HG02840 (cell line): ENCODE measurements around the gene TPP1.

Experiments used
- ATAC-seq: cut with Tn5 transposase; IDR thresholded peaks from one replicate; pipeline ENCODE4 v1.9.1; 2021; ENCODE audit warnings: mild to moderate bottlenecking, moderate library complexity, moderate number of reproducible peaks; ENCODE audit not compliant: unreplicated experiment, low FRiP score

Gene TPP1

DNA sequence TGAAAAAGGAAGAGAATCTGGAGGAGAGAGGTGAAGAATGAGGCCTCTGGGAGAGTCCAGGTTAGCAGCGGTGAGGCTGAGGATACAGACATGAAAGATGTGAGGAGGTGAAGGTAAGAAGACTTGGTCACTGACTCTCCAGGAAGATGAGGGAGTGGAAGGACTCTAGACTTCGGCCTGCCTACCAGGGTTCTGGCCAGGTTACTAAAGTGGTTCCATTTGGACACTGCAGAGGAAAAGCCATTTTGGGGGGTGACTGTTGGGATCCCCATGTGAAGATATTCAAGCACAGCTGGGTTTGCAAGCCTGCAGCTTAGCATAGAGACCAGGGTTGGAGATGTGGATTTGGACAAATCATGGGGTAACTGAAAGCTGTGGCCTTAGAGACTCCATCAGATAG is 28.6 kb upstream of the TPP1 start:
- ATAC-seq, result no peak

DNA sequence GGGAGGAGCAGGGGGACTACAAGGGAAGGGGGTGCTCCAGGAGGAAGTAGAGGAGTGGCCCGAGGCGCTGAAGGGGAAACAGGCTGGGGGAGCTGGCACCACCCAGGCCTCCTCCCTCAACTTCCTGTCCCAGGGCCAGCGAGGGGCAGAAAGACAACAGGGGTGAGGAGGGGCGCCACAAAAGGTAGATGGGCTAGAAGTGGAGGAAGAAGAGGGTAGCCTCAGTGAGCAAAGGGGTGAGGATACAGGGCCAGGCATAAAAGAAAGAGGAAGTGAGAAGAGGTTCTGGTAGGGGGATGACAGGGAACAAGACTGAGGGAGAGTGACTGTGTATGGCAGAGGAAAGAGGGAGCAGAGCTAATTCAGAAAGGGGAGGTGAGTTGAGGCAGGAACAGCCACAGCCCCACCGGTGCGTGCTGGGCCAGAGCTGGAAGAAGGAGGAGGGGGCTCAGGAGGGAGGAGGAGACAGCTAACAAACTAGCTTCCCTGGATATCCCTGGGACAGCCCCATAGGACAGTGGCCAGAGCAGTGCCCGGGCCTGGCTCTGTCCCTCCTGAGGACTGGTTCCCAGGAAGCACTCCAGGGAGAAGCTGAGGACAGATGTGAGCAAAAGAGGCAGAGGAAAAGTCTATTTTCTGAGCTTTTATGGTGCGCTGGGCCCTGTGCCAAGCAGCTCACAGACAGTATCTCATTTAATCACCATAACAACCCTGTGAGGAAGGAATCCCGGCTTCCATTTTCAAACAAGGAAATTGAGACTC is 27.9 kb upstream of the TPP1 start:
- peak; percentile 93 for ATAC-seq

DNA sequence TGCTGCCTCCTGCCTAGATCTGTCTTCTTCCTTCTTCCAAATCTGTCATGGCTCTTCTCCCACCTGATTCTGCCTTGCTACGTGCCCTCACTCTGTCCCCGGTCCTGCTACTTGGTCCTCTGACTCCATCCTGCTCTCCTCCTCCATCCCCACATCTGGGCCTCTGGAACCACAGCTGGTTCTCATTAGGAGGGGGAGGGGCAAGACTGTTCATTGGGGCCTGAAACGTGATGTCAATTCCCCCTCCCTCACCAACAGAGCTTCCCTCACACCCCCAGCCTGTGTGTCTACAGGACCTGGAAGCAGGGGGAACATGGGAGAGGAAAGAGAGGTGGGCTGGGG is 27.3 kb upstream of the TPP1 start:
- no peak for ATAC-seq

DNA sequence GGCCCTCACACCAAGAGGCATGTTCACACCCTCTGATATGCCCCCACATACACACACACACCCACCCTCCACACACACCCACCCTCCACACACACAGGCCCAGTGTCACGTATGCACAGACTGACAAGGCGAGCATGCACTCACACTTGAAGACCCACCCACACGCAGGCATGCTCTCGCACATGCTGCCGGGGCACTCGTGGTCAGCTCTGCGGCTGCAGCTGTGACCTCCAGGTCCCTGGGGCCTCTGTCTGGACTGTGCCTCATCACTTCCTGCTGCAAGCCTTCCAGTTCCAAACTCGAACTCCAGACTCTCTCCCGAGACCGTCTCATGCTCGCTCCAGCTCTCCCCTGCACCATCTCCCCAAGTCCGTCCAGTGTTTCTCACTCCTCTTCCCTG is 26.8 kb upstream of the TPP1 start:
- no peak for ATAC-seq

DNA sequence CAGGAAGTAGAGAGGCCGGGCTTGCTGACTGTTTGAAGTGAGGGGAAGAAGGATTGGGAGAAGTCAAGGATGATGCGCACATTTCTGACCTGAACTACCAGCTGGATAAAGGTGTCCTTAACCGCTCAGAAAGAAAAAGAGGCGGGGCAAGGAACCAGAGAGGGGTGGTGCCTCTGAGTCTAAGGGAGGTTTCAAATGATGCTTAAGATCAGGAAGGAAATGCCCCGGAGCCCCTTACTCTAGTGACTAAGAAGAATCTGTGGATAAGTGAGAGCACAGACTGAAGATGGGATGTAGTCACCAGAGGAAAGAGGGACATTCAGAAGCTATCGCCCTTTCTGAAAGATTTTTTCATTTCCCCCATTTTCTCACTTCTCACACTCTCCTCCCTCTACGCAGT is 23.7 kb upstream of the TPP1 start:
- ATAC-seq, result no peak

DNA sequence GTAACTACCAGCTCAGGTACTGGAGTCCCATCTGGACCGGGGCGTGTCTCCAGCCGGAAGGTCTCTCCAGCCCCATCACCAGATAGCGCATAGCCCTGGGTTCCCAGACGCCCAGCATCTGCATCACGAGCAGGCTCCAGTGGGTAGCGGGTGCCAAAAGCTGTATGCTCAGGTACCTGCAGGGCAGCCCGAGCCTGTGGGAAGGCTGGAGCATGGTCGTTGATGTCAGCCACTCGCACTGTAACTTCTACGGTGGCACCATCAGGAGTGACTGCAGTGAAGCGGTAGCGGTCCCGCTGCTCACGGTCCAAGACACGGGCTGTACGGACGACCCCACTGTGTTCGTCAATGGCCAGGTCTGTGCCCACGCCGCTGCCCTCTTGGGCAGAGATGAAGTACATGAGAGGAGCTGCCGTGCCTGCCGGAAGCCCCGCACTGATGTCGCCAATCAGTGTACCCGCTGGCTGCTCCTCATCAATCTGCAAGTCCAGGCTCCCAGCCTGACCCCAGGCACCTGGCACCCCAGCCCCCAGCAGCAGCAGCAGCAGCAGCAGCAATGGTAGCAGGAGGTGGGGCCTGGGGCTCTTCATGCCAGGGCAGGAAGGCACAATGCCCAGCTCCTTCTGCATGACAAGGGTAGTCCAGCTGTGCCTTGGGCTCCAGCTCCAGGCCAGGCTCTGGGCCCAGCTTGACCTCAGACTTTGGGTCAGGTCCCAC is 21.9 kb upstream of the TPP1 start:
- ATAC-seq, result no peak

DNA sequence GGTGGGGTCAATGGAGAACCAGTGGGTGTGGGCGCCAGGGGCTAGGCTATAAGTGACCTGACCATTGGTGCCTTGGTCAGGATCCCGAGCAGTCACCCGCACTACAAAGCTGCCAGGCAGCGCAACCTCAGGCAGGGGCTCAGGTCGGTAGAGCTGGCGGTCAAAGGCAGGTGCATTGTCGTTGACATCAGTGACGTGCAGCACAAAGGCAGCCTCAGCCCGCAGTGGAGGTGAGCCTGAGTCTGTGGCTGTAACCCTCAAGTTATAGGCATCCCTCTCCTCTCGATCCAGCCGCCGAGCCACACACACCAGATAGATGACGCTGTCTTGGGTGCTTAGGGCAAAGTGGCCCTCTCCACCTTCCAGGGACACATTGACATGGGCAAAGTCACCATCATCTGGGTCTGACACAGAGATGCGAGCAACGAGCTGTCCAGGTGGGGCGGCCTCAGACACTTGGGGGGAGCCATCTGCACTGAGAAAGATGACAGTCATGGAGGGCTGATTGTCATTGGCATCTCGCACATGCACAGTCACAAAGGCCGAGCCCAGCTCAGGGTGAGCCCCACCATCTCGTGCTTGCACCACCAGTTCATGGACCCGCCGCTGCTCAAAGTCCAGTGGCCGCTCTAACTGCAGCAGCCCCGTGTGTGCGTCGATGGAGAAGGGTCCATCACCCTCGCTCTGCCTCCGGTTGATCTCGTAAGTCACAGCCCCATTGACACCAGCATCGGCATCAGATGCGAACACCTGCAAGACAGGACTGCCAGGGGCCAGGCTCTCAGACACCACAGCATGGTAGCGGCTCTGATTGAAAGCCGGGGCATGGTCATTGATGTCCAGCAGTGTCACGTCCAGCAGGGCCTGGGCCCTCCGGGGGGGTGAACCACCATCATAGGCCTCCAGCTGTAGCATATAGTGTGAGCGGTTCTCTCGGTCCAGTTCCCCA is 21.1 kb upstream of the TPP1 start:
- no peak for ATAC-seq

DNA sequence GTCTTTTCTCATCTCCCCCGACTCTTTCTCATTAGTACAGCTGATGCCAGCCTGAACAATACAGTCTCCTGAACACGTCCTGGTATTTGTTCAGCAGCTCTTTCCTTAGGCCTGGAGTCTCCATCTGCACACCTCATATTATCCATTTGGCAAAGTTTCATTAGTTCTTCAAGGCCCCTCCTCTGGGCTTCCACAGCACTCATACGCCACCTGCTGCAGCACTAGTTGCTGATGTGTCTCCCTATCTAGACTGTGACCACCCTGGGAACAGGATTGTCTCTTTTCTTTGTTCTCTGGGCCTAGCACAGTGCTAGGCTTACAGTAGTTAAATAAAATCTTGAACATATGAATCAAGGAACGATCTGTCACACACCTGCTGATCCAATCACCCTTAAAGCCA is 19.2 kb upstream of the TPP1 start:
- no peak for ATAC-seq

DNA sequence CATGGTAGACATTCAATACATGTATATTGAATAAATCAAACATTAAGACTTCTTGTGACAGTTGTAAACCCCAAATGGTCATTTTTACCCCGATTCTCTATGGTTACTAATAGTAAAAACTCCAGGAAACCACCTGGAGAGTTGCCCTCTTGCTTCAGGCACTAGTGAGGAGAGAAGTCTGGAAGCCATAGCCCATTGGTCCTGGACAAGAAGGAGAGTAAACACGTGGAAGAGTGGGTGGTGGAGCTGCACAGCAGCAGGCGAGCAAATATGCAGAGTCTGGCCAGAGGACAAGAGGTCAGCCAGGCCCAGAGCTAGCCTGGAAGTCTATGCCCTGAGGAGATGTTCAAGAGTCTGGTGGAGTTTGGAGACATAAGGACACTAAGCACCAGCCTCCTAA is 18.6 kb upstream of the TPP1 start:
- no peak for ATAC-seq

DNA sequence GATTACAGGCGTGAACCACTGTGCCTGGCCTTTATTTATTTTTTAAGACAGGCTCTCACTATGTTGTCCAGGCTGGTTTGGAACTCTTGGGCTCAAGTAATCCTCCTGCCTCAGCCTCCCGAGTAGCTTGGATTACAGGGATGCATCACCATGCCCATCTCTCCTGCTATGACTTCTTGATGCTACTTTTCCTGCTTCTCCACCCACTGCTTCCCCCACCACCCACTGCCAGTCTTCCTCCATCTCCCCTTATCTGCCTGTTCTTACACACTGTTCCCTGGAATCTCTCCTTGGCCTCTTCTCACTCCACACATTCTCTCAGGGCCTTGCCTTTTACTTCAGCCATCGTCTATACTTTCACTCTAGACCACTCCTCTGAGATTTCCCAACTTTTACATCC is 17.3 kb upstream of the TPP1 start:
- no peak for ATAC-seq

DNA sequence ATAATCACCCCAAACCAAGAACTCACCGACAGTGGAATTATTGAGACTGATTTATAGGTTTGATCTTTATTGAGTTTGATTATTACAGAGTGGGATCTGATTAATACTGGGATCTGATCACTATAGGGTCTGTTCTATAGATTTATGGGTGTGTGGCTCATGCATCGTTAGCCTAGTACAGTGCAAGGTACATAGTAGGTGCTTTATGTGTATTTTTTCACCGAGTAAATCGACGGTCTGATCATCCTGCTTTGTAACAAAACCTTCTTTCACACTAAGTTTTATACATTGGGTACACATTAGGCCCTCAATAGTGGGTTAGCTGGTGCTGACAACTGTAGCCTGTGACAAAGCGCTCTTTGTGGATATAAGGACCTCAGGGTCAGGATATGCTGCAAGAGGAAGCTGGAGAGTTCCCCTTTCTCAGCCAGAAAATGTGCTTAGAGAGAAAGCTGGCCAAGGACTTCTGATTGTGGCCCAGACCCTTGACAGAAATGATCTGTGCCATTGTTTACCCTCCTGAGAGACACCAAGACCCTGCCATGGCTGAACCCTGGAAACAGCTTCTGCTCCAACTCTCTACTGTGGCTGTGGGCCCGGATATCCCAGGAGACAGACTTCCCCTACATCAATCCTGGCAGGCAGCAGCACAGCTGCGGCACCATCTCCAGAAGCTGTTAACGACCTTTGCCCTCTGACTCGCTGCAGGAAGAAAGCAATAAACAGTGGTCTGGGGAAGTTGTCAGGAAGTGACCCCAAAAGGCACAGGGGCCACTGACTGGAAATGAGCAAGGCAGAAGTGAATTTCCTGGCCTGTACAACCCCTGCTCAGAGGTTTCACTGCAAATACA is 16.1 kb upstream of the TPP1 start:
- no peak for ATAC-seq

DNA sequence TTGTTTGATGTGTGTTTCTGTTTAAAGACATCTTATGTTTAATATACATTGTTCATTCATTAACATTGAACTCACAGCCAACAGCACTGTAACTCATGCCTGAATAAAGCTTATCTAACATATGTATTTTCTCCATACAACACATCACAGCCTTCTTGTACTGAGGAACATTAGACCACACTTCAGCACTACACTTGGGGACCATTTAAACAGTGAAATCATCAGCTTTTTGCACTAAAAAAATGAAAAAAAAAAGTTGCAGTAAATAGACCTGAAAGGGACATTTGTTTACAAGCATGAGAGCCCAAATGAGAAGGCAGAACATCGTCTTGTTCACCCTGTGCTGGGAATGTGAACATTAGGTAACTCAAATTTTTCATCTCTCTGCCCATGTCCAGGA is 15.3 kb upstream of the TPP1 start:
- ATAC-seq, result no peak

DNA sequence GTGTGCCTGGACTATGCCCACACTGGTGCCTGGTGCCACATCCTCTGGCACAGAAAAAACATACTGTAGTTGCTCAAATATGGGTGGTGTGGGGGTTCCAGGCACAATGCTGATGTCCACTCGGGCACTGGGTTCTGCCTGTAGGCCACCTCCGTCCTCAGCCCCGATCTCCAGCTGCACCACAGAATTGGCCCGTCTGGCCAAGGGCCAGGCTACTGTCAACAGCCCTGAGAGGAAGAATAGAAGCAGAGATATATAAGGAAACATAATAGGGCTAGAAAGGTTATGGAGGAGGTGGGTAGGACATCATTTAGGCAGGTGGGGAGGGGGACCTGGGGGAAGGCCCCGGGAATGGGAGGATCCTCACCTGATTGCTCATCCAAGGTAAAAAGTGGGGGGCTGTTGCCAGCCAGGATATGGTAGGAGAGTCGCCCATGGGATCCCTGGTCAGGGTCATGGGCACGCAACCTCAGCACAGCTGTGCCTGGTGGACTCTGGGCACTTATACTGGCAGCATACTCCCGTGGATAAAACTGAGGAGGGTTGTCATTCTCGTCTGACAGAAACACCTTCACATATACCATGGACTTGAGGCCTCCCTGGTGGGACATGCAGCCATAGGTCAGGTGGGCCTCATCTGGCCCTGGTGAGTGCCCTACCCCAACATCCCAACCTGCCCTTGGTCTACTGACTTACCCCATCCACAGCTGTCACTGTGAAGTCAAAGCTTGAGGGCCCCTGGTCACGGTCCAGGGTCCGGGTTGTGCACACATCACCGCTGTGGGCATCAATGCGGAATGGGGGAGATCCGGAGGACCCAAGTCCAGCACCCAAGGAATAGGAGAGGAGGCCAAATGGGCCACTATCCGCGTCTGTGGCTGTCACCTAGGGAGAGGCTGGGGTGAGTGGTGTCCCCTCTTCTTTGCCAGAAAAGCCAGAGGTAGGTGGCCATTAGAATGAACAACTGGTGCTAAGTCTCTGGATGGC is 14.5 kb upstream of the TPP1 start:
- no peak for ATAC-seq

DNA sequence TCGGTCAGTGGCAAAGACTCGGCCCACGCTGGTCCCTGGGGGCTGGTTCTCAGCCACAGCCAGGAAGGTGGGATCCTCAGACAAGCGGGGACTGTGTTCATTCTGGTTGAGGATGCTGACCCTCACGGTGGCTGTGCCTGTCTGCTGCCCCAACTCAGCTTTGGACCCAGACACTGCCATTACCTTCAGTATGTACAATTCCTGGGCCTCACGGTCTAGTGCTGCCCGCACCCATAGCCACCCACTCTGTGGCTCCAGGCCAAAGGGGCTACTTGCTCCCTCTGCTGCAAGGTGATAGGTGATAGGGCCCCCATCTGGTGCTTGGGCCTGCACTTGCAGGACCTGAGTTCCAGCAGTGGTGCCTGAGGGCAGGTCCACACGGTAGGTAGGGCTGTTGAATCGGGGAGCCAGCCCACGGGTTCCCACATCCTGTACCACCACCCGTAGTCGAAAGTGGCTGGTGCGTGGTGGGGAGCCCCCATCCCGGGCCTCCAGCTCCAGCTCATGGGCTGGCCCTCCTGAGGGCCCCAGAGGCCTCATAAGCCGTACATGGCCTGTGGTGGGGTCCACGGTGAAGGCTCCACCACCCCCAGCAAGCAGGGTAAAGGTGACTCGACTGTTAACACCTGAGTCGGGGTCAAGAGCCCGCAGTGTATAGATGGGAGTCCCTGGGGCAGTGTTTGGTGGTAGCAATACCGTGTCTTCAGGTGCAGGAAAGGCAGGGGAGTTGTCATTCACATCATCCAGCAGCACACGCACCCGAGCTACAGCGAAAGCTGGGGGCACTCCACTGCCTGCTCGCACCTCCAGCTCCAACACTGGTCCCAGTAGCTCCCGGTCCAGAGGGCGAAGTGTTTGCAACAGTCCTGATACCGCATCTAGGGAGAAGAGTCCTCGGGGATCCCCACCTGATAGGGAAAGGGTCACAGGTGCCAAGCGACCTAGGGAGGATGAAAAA is 13.2 kb upstream of the TPP1 start:
- no peak for ATAC-seq

DNA sequence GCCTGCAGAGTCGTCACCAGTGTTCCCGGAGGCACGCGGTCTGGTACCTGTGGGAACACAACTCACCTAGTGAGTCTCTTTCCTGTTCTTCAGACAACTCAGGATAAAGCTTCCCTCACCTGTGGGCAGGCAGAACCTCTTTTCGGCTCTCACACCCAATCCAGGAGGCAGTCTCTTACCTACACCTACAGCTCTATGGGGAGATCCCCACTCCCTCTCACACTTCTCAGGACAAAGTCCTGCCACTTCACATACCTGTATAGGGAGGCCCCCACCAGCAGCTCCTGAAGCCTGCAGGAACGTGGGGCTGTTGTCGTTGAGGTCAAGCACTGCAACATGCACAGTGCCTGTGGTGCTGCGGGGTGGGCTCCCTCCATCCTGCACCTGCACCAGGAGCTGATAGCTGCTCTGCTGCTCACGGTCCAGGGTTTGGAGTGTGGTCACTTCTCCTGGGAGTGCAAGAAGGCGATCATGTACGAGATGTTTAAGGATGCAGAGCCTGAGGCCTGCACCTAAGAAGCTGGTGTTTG is 12.2 kb upstream of the TPP1 start:
- no peak for ATAC-seq

DNA sequence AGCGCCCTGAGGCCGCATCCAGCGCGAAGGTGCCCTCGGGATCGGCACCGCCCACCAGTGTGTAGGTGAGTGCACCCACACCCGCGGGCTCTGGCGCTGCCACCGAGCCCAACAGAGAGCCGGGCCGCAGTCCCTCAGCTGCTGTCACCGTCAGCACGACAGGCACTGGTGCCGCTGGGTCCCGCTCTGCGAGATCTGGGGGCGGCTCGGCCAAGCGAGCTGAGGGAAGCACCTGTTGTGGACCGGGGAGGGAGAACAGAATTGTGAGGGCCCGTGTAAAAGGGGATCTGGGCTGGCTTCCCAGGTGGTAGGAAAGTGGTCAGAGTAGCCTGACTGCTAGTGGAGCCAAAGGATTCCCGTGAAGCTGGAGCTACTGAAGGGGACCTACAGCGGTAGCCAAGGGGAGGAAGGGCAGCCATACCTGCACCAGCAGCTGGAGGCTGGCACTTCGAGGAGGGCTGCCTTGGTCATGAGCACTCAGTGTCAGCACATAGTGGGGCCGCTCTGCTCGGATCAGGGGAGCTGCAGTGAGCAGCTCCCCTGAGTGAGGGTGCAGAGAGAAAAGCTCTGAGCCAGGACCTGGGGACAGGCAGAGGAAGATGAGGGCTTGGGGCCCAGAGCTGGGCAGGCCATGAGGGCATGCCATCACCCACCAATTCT is 11.5 kb upstream of the TPP1 start:
- no peak for ATAC-seq

DNA sequence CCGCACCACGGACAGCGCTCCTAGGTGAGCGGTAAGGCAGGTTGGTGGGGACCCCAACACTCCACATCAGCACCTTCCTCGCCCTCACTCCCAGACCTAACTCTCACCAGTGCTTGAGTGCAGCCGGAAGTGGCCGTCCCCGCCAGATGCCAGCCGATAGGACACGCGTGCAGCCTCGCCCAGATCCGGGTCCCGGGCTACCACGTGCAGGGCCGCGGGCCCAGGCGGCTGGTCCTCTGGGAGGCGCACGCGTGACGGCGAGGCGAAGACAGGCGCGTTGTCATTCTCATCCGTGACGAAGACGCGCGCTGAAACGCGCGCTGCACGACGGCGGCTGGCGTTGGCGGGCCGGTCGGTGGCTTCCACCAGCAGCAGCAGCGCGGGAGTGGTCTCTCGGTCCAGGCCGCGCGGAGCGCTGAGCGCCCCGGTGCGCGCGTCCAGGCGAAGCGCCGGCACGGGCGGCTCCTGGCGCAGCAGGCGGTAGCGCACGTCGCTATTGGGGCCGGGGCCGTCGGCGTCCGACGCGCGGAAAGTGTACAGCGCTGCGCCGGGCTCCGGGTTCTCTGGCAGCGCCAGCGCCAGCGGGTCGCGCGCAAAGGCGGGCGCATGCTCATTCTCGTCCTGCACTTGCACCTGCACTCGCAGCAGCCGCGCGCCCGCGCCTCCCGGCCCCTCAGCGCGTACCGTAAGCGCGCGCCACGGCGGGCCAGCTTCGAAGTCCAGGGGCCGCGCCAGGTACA is 10.8 kb upstream of the TPP1 start:
- ATAC-seq, result no peak
